ENCODE data around the gene AMIGO2.
A peak's percentile ranks its signal among the peaks of the same experiment; 100 is the strongest.

AMIGO2 gene

GRCh38 chr12:47098099-47098498 is 18.3 kb upstream of the AMIGO2 start:
- no peak for DNase-seq (ENCODE audit: low read depth in 2 of 2)

- DNase-seq (ENCODE audit: low read depth in 2 of 2), result no peak
Measured at GRCh38 chr12:47097276-47097896, 17.6 kb upstream of the AMIGO2 start.

GRCh38 chr12:47095446-47096236 is 15.9 kb upstream of the AMIGO2 start:
- no peak for DNase-seq (ENCODE audit: low read depth in 2 of 2)

- no peak for DNase-seq (ENCODE audit: low read depth in 2 of 2)
Measured at GRCh38 chr12:47094804-47095203, 15.0 kb upstream of the AMIGO2 start.

- DNase-seq (ENCODE audit: low read depth in 2 of 2), result no peak
Measured at GRCh38 chr12:47091009-47091408, 11.2 kb upstream of the AMIGO2 start.

GRCh38 chr12:47088021-47088944 is 8.5 kb upstream of the AMIGO2 start:
- no peak for DNase-seq (ENCODE audit: low read depth in 2 of 2)

GRCh38 chr12:47087088-47087688 is 7.4 kb upstream of the AMIGO2 start:
- DNase-seq (ENCODE audit: low read depth in 2 of 2), result no peak

GRCh38 chr12:47085815-47086252 is 6.1 kb upstream of the AMIGO2 start:
- DNase-seq (ENCODE audit: low read depth in 2 of 2), result peak in 1 of 2 donors; percentile 25

- DNase-seq (ENCODE audit: low read depth in 2 of 2), result no peak
Measured at GRCh38 chr12:47084172-47084571, 4.4 kb upstream of the AMIGO2 start.

- DNase-seq (ENCODE audit: low read depth in 2 of 2), result no peak
Measured at GRCh38 chr12:47082796-47083621, 3.2 kb upstream of the AMIGO2 start.

GRCh38 chr12:47082283-47082682 is 2.5 kb upstream of the AMIGO2 start:
- DNase-seq (ENCODE audit: low read depth in 2 of 2), result no peak

GRCh38 chr12:47080725-47081502 is 1.2 kb upstream of the AMIGO2 start:
- peak in 1 of 2 donors; percentile 19 for DNase-seq (ENCODE audit: low read depth in 2 of 2)

- DNase-seq (ENCODE audit: low read depth in 2 of 2), result no peak
Measured at GRCh38 chr12:47079981-47080724, 394 bp upstream of the AMIGO2 start.

GRCh38 chr12:47078733-47079467 is 859 bp downstream of the AMIGO2 start:
- DNase-seq (ENCODE audit: low read depth in 2 of 2), result no peak

GRCh38 chr12:47078086-47078395 is 1.7 kb downstream of the AMIGO2 start:
- DNase-seq (ENCODE audit: low read depth in 2 of 2), result no peak

- DNase-seq (ENCODE audit: low read depth in 2 of 2), result no peak
Measured at GRCh38 chr12:47077206-47078085, 2.3 kb downstream of the AMIGO2 start.

- DNase-seq (ENCODE audit: low read depth in 2 of 2), result no peak
Measured at GRCh38 chr12:47075192-47076084, 4.3 kb downstream of the AMIGO2 start.
